Measurements from ENCODE around the gene TXNDC8.

- TF ChIP-seq CTCF (IDR thresholded peaks at IDR 0.05) (no peak), POLR2AphosphoS5 (IDR thresholded peaks at IDR 0.05) (no peak)
These were observed 2.8 kb downstream of the TXNDC8 start for GRCh38 chr9:110334871-110335270.

Data from sigmoid colon (tissue), 4 donors.